Stomach (tissue), 4 donors: ENCODE data around the gene CDKN1C.

Experiments used
- CTCF ChIP-seq, 7 experiments: fragments of 450-650 bp in 4 of 7; fragments of 200-600 bp in 3 of 7; sonication (generic) in 3 of 7; IDR thresholded peaks; one replicate each; pipeline ENCODE4 v1.5.1; 2016 to 2019; ENCODE audit warnings: antibody characterized with exemption in 7 of 7, control low read depth in 2 of 7, mild to moderate bottlenecking in 1 of 7
- EP300 ChIP-seq: sonication (generic); formaldehyde crosslinking; IDR thresholded peaks from one replicate; pipeline ENCODE4 v1.6.1; 2017; ENCODE audit warnings: antibody characterized with exemption
- POLR2A ChIP-seq, 4 donors: fragments of 450-650 bp; IDR thresholded peaks; one replicate each; pipeline ENCODE4 v1.6.1; 2016; ENCODE audit warnings: antibody characterized with exemption in 4 of 4, control low read depth in 2 of 4, mild to moderate bottlenecking in 1 of 4, moderate library complexity in 1 of 4
- POLR2AphosphoS5 ChIP-seq, 3 donors: sonication (generic); formaldehyde crosslinking; IDR thresholded peaks; one replicate each; pipeline ENCODE4 v1.6.1; 2016; ENCODE audit warnings: antibody characterized with exemption in 3 of 3

- TF ChIP-seq POLR2A (IDR thresholded peaks at IDR 0.05) = no peak
- no peak for TF ChIP-seq EP300
- TF ChIP-seq CTCF (IDR thresholded peaks at IDR 0.05) = no peak
- no peak for TF ChIP-seq POLR2AphosphoS5 (IDR thresholded peaks at IDR 0.05)
Measured at GRCh38 chr11:2921742-2922493, 36.3 kb upstream of the CDKN1C start.
